Stomach (tissue), 9 donors: ENCODE data around the gene ABR. TPM values are rescaled to one million over a fixed set of nuclear protein-coding genes. Genes with fewer than 3 reads are reported as not detected.

Source experiments
- DNase-seq, 2 donors: peaks; one replicate each; pipeline versions ENCODE4 v3.0.0 to v3.0.0-alpha.2; 2013 to 2019
- H3K27ac ChIP-seq, 5 donors: fragments of 200-600 bp in 4 of 5; sonication (generic) in 4 of 5; one replicate each; pipeline ENCODE4 v1.5.1; 2013 to 2019; ENCODE audit warnings: mild to moderate bottlenecking in 1 of 5, moderate library complexity in 1 of 5
- H3K27me3 ChIP-seq, 3 donors: fragments of 200-600 bp; sonication (generic); one replicate each; pipeline ENCODE4 v1.5.1; 2017 to 2019; ENCODE audit warnings: mixed run types in 1 of 3
- H3K36me3 ChIP-seq, 4 donors: fragments of 200-600 bp; sonication (generic); 1 replicate in 3 of 4; 2 replicates in 1 of 4; pipeline ENCODE4 v1.5.1; 2016 to 2019
- H3K4me1 ChIP-seq, 4 donors: fragments of 200-600 bp; sonication (generic); one replicate each; pipeline ENCODE4 v1.5.1; 2016 to 2019
- H3K4me3 ChIP-seq, 4 donors: fragments of 200-600 bp; sonication (generic) in 3 of 4; one replicate each; pipeline ENCODE4 v1.5.1; 2016 to 2019; ENCODE audit warnings: mild to moderate bottlenecking in 1 of 4
- H3K9me3 ChIP-seq, 4 donors: fragments of 200-600 bp; sonication (generic); one replicate each; pipeline ENCODE4 v1.5.1; 2016 to 2019
- EP300 ChIP-seq: sonication (generic); formaldehyde crosslinking; IDR thresholded peaks from one replicate; pipeline ENCODE4 v1.6.1; 2017; ENCODE audit warnings: antibody characterized with exemption
- POLR2A ChIP-seq, 4 donors: fragments of 450-650 bp; IDR thresholded peaks; one replicate each; pipeline ENCODE4 v1.6.1; 2016; ENCODE audit warnings: antibody characterized with exemption in 4 of 4, control low read depth in 2 of 4, mild to moderate bottlenecking in 1 of 4, moderate library complexity in 1 of 4
- POLR2AphosphoS5 ChIP-seq, 3 donors: sonication (generic); formaldehyde crosslinking; IDR thresholded peaks; one replicate each; pipeline ENCODE4 v1.6.1; 2016; ENCODE audit warnings: antibody characterized with exemption in 3 of 3
- WGBS, 5 donors: extraction: QIAGEN DNeasy Blood & Tissue Kit in 3 of 5; methylation state at CpG; one replicate each; pipeline versions ENCODE4 v1.1.5 to v1.1.7; 2013 to 2018; 5-methylcytosine and 5-hydroxymethylcytosine counted together
- intact Hi-C: fragments of 100-400 bp; cut with DNase I; formaldehyde crosslinking; loops from one replicate; pipeline ENCODE4 v1.15.1; 2023; ENCODE audit warnings: low total_unique reads
- polyA plus RNA-seq, 3 donors: library from polyadenylated mRNA; stranded (reverse); fragments of 200-250 nt; gene quantifications; one replicate each; pipeline ENCODE4 v1.2.3, GENCODE V29; 2013
- total RNA-seq, 5 donors: library from RNA; depleted of rRNA; stranded (reverse); fragments of >200 nt; gene quantifications; one replicate each; pipeline versions ENCODE4 v1.1.0 to v1.2.3, GENCODE V29; 2014 to 2016
- TF ChIP-seq, protein P1 (sequence below), 7 experiments: fragments of 450-650 bp in 4 of 7; fragments of 200-600 bp in 3 of 7; sonication (generic) in 3 of 7; IDR thresholded peaks; one replicate each; pipeline ENCODE4 v1.5.1; 2016 to 2019; ENCODE audit warnings: antibody characterized with exemption in 7 of 7, control low read depth in 2 of 7, mild to moderate bottlenecking in 1 of 7
- donor health status: healthy with polysubstance abuse.
- donor health status: Bipolar disorder and iron deficiency.
- donor health status: healthy.

The ABR gene
- total and polyA plus RNA-seq, 8 donors: 28.3 to 1,523 (median 73.4) TPM

DNA sequence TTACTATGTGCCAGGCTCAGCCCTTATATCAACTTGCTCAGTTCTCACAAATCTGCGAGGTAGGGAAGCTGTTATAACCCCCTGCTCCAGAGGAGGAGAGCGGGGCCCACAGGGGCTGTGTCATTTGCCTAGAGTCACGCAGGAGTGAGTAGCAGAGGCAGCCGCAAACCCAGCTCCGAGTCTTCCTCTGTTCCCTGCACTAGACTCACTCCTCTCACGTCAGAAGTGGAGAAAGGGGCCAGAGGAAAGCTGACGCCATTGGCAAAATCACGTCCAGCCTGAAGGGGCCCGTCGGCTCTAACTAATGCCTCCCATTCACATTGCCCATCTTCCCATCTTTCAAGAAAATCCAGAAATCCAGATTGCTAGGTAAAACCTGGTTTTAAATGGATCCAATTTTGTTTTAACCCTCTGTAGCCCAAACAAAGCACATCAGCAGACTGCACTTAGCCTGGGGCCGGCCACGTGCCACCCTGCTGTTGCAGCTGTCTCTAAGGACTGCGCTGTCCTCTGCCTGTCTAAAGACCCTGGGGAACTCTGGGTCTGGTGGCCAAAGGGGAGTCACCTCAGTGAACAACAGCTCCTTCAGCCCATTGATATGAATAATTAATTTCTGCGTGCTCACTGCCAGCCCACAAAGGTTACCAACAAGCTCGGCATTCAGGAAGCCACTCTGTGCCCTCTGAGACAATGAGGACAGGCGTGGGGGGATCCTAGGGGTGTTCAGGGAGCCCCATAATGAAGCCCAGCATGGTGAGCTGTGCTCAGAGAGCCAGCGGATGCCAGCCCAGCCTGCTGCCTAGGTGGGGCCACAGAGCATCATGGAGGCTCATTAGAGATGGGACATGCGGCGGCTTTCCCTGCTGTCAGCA lies 36.7 kb upstream of the ABR start:
- H3K27me3 ChIP-seq: peaks cover 0 to 31% (median 0%) of the 10 kb centered on the region in 3 donors
- DNase-seq: no peak
- H3K4me1 ChIP-seq: peaks cover 0 to 26% (median 6%) of the 10 kb centered on the region in 4 donors
- H3K9me3 ChIP-seq: no peaks in the 10 kb centered on the region
- WGBS, 5 donors: 61 to 81% (median 66%) methylated on average over 19 of the region's 19 CpGs
- intact Hi-C loops: no loop called here
- no peak overlapping the region for H3K27ac ChIP-seq
- H3K4me3 ChIP-seq: no peak overlapping the region
- no peak for TF ChIP-seq POLR2A (IDR thresholded peaks at IDR 0.05)
- no peak for TF ChIP-seq EP300
- TF ChIP-seq POLR2AphosphoS5 (IDR thresholded peaks at IDR 0.05): no peak
- TF ChIP-seq, protein P1, sequence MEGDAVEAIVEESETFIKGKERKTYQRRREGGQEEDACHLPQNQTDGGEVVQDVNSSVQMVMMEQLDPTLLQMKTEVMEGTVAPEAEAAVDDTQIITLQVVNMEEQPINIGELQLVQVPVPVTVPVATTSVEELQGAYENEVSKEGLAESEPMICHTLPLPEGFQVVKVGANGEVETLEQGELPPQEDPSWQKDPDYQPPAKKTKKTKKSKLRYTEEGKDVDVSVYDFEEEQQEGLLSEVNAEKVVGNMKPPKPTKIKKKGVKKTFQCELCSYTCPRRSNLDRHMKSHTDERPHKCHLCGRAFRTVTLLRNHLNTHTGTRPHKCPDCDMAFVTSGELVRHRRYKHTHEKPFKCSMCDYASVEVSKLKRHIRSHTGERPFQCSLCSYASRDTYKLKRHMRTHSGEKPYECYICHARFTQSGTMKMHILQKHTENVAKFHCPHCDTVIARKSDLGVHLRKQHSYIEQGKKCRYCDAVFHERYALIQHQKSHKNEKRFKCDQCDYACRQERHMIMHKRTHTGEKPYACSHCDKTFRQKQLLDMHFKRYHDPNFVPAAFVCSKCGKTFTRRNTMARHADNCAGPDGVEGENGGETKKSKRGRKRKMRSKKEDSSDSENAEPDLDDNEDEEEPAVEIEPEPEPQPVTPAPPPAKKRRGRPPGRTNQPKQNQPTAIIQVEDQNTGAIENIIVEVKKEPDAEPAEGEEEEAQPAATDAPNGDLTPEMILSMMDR (IDR thresholded peaks at IDR 0.05): no peak
- H3K36me3 ChIP-seq: no peaks in the 10 kb centered on the region

DNA sequence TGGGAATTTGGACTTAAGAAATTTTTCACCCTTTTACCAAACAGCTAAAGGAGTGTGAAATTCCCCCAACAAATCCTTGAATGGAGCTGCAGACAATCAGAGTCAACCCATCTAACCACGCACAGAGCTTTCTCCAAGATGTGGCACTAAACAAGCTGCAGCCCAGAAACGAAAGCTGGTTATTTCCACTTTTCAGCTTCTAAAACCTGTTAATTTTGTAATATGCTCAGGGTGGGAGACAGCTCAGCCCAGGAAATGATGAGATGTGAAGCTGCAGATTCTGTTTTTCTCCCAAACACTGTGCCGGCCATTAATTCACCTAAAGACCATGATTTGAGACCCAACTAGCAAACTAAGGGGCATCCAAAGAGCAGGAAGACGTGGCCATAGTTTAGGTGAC lies 33.2 kb upstream of the ABR start:
- WGBS, 5 donors: 59 to 64% (median 61%) methylated on average over 4 of the region's 4 CpGs
- H3K4me3 ChIP-seq: no peak overlapping the region

DNA sequence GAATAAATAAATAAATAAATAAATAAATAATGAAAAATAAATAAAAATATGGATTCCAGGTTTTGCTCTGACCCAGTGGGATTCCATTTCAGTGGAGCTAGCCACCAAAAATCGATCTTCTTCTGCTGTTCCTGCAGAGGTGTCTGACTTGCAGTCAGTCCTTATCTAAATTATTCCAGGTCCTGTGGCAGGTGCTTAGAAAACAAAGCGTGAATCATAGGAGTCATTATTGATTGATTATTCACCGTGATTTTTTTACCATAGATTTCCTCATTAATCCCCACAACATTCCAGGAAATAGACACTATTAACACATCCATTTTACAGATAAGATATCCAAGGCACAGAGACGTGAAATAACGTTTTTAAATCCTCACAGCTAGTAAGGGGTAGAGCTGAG lies 31.5 kb upstream of the ABR start:
- intact Hi-C loops: no loop called here
- Histone ChIP-seq H3K9me3 (no peaks in the 10 kb centered on the region), H3K27ac (no peak overlapping the region), H3K4me3 (no peak overlapping the region), H3K4me1 (peaks cover 0 to 40% (median 12%) of the 10 kb centered on the region in 4 donors), H3K27me3 (peaks cover 0 to 22% (median 0%) of the 10 kb centered on the region in 3 donors), H3K36me3 (no peaks in the 10 kb centered on the region)
- TF ChIP-seq POLR2A (IDR thresholded peaks at IDR 0.05) (no peak), EP300 (no peak), POLR2AphosphoS5 (IDR thresholded peaks at IDR 0.05) (no peak)
- TF ChIP-seq, protein P1 (IDR thresholded peaks at IDR 0.05): no peak
- 24 to 57% (median 42%) methylated on average over 5 of the region's 5 CpGs for WGBS, 5 donors
- no peak for DNase-seq

More for the DNA sequence above, 33.2 kb upstream of the ABR start:
- Histone ChIP-seq H3K27me3 (peaks cover 0 to 31% (median 0%) of the 10 kb centered on the region in 3 donors), H3K27ac (peak overlapping the region in 1 of 5 donors; percentile 43), H3K9me3 (no peaks in the 10 kb centered on the region), H3K36me3 (no peaks in the 10 kb centered on the region), H3K4me1 (peaks cover 0 to 40% (median 12%) of the 10 kb centered on the region in 4 donors)
- TF ChIP-seq POLR2AphosphoS5 (IDR thresholded peaks at IDR 0.05): no peak
- TF ChIP-seq EP300: no peak
- no peak for TF ChIP-seq POLR2A (IDR thresholded peaks at IDR 0.05)
- DNase-seq: no peak
- intact Hi-C loops: no loop called here

DNA sequence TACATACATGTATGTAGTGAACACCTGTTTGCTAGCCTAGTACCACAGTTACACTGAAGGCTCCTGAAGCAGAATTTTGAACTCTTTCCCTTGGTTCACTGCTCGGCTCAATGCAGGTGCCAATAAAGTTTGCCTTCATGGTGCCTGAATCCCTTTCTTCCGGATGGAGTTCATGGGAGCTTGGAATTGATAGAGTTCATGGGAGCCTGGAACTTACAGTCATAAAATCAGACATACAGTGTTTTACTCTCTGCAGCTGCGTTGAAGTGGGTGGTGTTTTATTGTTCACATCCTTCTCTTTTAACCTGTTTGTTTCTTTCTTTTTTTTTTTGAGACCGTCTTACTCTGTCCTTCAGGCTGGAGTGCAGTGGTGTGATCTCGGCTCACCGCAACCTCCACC lies 29.2 kb upstream of the ABR start:
- intact Hi-C loops: no loop called here
- H3K27me3 ChIP-seq: peaks cover 0 to 20% (median 0%) of the 10 kb centered on the region in 3 donors
- H3K4me1 ChIP-seq: peaks cover 2 to 41% (median 14%) of the 10 kb centered on the region in 4 donors
- WGBS, 5 donors: 84 to 90% (median 89%) methylated on average over 6 of the region's 6 CpGs
- H3K9me3 ChIP-seq: no peaks in the 10 kb centered on the region
- no peak overlapping the region for H3K4me3 ChIP-seq
- no peak for DNase-seq
- no peaks in the 10 kb centered on the region for H3K36me3 ChIP-seq
- TF ChIP-seq POLR2A (IDR thresholded peaks at IDR 0.05) (no peak), POLR2AphosphoS5 (IDR thresholded peaks at IDR 0.05) (no peak), EP300 (no peak)
- TF ChIP-seq, protein P1 (IDR thresholded peaks at IDR 0.05): no peak
- H3K27ac ChIP-seq: no peak overlapping the region
